GM12864 (cell line): ENCODE measurements around the gene RNF44.

ENCODE experiments used
- DNase-seq: peaks from one replicate; pipeline ENCODE4 v3.0.0-alpha.2; 2011; ENCODE audit warnings: low read depth
- H3K4me3 ChIP-seq: 2 replicates; pipeline ENCODE4 v1.5.1; 2011; ENCODE audit warnings: mild to moderate bottlenecking, low read depth, low read length, control low read depth
- CTCF ChIP-seq: IDR thresholded peaks from 2 replicates; pipeline ENCODE4 v1.5.1; 2011; ENCODE audit warnings: low read depth, mild to moderate bottlenecking, moderate library complexity, low read length, control low read depth, inconsistent platforms; ENCODE audit errors: missing control alignments

RNF44 gene

GRCh38 chr5:176535101-176535663, 2.0 kb downstream of the RNF44 start:
- H3K4me3 ChIP-seq, result peak overlapping the region; percentile 92
- no peak for TF ChIP-seq CTCF
- DNase-seq, result no peak

GRCh38 chr5:176534640-176535039, 2.6 kb downstream of the RNF44 start:
- H3K4me3 ChIP-seq, result peak overlapping the region; percentile 92
- no peak for DNase-seq
- no peak for TF ChIP-seq CTCF

- peak overlapping the region; percentile 92 for H3K4me3 ChIP-seq
- peak; percentile 6 for TF ChIP-seq CTCF
- DNase-seq, result no peak
Observed at GRCh38 chr5:176533894-176534611, 3.1 kb downstream of the RNF44 start.

GRCh38 chr5:176533390-176533789, 3.8 kb downstream of the RNF44 start:
- DNase-seq, result no peak
- TF ChIP-seq CTCF, result no peak
- H3K4me3 ChIP-seq, result peak overlapping the region; percentile 92

- TF ChIP-seq CTCF, result no peak
- no peak overlapping the region for H3K4me3 ChIP-seq
- DNase-seq, result no peak
Observed at GRCh38 chr5:176532795-176533194, 4.4 kb downstream of the RNF44 start.

GRCh38 chr5:176531902-176532493, 5.2 kb downstream of the RNF44 start:
- H3K4me3 ChIP-seq, result no peak overlapping the region
- DNase-seq, result no peak
- TF ChIP-seq CTCF, result no peak
